ENCODE results near the gene MCM3AP.

The MCM3AP gene

DNA sequence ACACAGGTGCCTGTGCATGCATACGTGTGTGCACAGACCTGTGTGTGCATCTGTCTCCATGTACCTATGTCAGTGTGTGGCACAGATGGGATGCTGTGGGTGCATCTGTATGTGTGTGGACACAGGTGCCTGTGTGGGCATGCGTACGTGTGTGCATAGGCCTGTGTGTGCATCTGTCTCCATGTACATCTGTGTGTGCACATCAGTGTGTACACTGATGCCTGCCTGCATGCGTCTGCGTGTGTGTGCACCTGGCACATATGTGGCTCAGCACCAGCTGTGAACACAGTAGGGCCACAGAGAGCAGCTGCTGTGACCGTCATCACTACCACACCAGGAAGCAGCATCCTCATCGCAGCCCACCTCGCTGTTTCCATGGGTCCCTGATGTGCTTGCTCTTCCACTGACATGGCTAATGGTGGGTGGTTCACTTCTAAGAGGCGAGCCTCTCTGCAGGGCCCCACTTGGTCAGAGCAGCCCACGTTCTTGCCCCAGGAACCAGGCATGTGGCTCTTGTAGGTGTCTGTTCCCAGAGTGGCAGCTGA lies 91.5 kb downstream of the MCM3AP start:
- DNase-seq, result no peak
- Histone ChIP-seq H3K36me3 (ENCODE audit: control insufficient read depth, insufficient read depth, low read length) (peaks cover 26% of the 10 kb centered on the region), H3K4me1 (ENCODE audit: control insufficient read depth, insufficient read depth, low read length, poor library complexity, severe bottlenecking) (no peaks in the 10 kb centered on the region), H3K27me3 (replicated peaks; ENCODE audit: control insufficient read depth, insufficient read depth, low read length, poor library complexity, severe bottlenecking) (no peaks in the 10 kb centered on the region), H3K27ac (ENCODE audit: insufficient read depth, low read length, poor library complexity, severe bottlenecking) (no peak overlapping the region), H3K4me3 (ENCODE audit: insufficient read depth, low read depth, low read length, poor library complexity, severe bottlenecking) (no peak overlapping the region), H3K9me3 (ENCODE audit: control insufficient read depth, low read length) (no peaks in the 10 kb centered on the region)

GRCh38 chr21:46191686-46192575 lies 93.5 kb downstream of the MCM3AP start:
- DNase-seq, result no peak
- Histone ChIP-seq H3K4me1 (ENCODE audit: control insufficient read depth, insufficient read depth, low read length, poor library complexity, severe bottlenecking) (no peaks in the 10 kb centered on the region), H3K27ac (ENCODE audit: insufficient read depth, low read length, poor library complexity, severe bottlenecking) (no peak overlapping the region), H3K36me3 (ENCODE audit: control insufficient read depth, insufficient read depth, low read length) (peaks cover 26% of the 10 kb centered on the region), H3K9me3 (ENCODE audit: control insufficient read depth, low read length) (no peaks in the 10 kb centered on the region), H3K27me3 (replicated peaks; ENCODE audit: control insufficient read depth, insufficient read depth, low read length, poor library complexity, severe bottlenecking) (no peaks in the 10 kb centered on the region), H3K4me3 (ENCODE audit: insufficient read depth, low read depth, low read length, poor library complexity, severe bottlenecking) (no peak overlapping the region)

GRCh38 chr21:46191257-46191685 lies 94.1 kb downstream of the MCM3AP start:
- no peak for DNase-seq

GRCh38 chr21:46190491-46191131 lies 94.8 kb downstream of the MCM3AP start:
- no peaks in the 10 kb centered on the region for H3K27me3 ChIP-seq (replicated peaks; ENCODE audit: control insufficient read depth, insufficient read depth, low read length, poor library complexity, severe bottlenecking)
- DNase-seq, result no peak
- H3K27ac ChIP-seq (ENCODE audit: insufficient read depth, low read length, poor library complexity, severe bottlenecking), result no peak overlapping the region
- no peak overlapping the region for H3K4me3 ChIP-seq (ENCODE audit: insufficient read depth, low read depth, low read length, poor library complexity, severe bottlenecking)
- H3K36me3 ChIP-seq (ENCODE audit: control insufficient read depth, insufficient read depth, low read length), result peaks cover 22% of the 10 kb centered on the region
- H3K9me3 ChIP-seq (ENCODE audit: control insufficient read depth, low read length), result no peaks in the 10 kb centered on the region
- H3K4me1 ChIP-seq (ENCODE audit: control insufficient read depth, insufficient read depth, low read length, poor library complexity, severe bottlenecking), result no peaks in the 10 kb centered on the region

More at GRCh38 chr21:46191257-46191685, 94.1 kb downstream of the MCM3AP start:
- Histone ChIP-seq H3K4me1 (ENCODE audit: control insufficient read depth, insufficient read depth, low read length, poor library complexity, severe bottlenecking) (no peaks in the 10 kb centered on the region), H3K9me3 (ENCODE audit: control insufficient read depth, low read length) (no peaks in the 10 kb centered on the region), H3K27me3 (replicated peaks; ENCODE audit: control insufficient read depth, insufficient read depth, low read length, poor library complexity, severe bottlenecking) (no peaks in the 10 kb centered on the region), H3K36me3 (ENCODE audit: control insufficient read depth, insufficient read depth, low read length) (peaks cover 26% of the 10 kb centered on the region), H3K27ac (ENCODE audit: insufficient read depth, low read length, poor library complexity, severe bottlenecking) (no peak overlapping the region), H3K4me3 (ENCODE audit: insufficient read depth, low read depth, low read length, poor library complexity, severe bottlenecking) (no peak overlapping the region)

DNA sequence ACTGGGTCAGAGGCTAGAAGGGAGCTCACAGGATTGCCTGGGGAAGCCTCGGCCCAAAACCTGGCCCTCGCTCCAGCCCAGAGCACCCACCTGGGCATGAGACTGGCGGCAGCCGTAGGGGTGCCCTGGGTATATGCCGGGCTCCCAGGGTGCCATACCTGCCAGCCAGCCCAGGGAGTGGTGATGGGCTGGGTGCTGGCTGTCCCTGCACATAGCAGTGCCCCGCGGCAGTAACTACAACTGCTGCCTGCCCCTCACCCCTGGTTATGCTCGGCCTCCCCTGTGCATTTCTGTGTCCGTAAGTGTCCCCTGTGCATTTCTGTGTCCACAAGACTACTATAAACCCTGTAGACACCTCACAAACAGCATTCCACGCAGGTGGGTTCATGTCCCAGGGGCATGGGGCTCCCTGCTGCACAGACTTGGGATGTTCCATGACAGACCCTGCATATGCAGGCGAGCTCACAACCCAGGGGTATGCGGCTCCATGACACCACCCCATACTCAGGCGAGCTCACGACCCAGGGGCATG lies 95.4 kb downstream of the MCM3AP start:
- Histone ChIP-seq H3K27me3 (replicated peaks; ENCODE audit: control insufficient read depth, insufficient read depth, low read length, poor library complexity, severe bottlenecking) (no peaks in the 10 kb centered on the region), H3K36me3 (ENCODE audit: control insufficient read depth, insufficient read depth, low read length) (peaks cover 16% of the 10 kb centered on the region), H3K9me3 (ENCODE audit: control insufficient read depth, low read length) (no peaks in the 10 kb centered on the region), H3K4me1 (ENCODE audit: control insufficient read depth, insufficient read depth, low read length, poor library complexity, severe bottlenecking) (no peaks in the 10 kb centered on the region), H3K27ac (ENCODE audit: insufficient read depth, low read length, poor library complexity, severe bottlenecking) (no peak overlapping the region), H3K4me3 (ENCODE audit: insufficient read depth, low read depth, low read length, poor library complexity, severe bottlenecking) (no peak overlapping the region)
- DNase-seq, result no peak

GRCh38 chr21:46189213-46189958 lies 96.0 kb downstream of the MCM3AP start:
- no peaks in the 10 kb centered on the region for H3K9me3 ChIP-seq (ENCODE audit: control insufficient read depth, low read length)
- H3K27ac ChIP-seq (ENCODE audit: insufficient read depth, low read length, poor library complexity, severe bottlenecking), result no peak overlapping the region
- H3K4me3 ChIP-seq (ENCODE audit: insufficient read depth, low read depth, low read length, poor library complexity, severe bottlenecking), result no peak overlapping the region
- no peaks in the 10 kb centered on the region for H3K4me1 ChIP-seq (ENCODE audit: control insufficient read depth, insufficient read depth, low read length, poor library complexity, severe bottlenecking)
- no peak for DNase-seq
- no peaks in the 10 kb centered on the region for H3K27me3 ChIP-seq (replicated peaks; ENCODE audit: control insufficient read depth, insufficient read depth, low read length, poor library complexity, severe bottlenecking)
- peaks cover 11% of the 10 kb centered on the region for H3K36me3 ChIP-seq (ENCODE audit: control insufficient read depth, insufficient read depth, low read length)

- no peaks in the 10 kb centered on the region for H3K4me1 ChIP-seq (ENCODE audit: control insufficient read depth, insufficient read depth, low read length, poor library complexity, severe bottlenecking)
- H3K4me3 ChIP-seq (ENCODE audit: insufficient read depth, low read depth, low read length, poor library complexity, severe bottlenecking), result no peak overlapping the region
- no peaks in the 10 kb centered on the region for H3K27me3 ChIP-seq (replicated peaks; ENCODE audit: control insufficient read depth, insufficient read depth, low read length, poor library complexity, severe bottlenecking)
- DNase-seq, result no peak
- H3K9me3 ChIP-seq (ENCODE audit: control insufficient read depth, low read length), result no peaks in the 10 kb centered on the region
- peaks cover 3% of the 10 kb centered on the region for H3K36me3 ChIP-seq (ENCODE audit: control insufficient read depth, insufficient read depth, low read length)
- H3K27ac ChIP-seq (ENCODE audit: insufficient read depth, low read length, poor library complexity, severe bottlenecking), result no peak overlapping the region
Observed at GRCh38 chr21:46188226-46189212, 96.9 kb downstream of the MCM3AP start.

GRCh38 chr21:46187814-46188213 lies 97.6 kb downstream of the MCM3AP start:
- no peak for DNase-seq
- no peaks in the 10 kb centered on the region for H3K36me3 ChIP-seq (ENCODE audit: control insufficient read depth, insufficient read depth, low read length)
- no peaks in the 10 kb centered on the region for H3K9me3 ChIP-seq (ENCODE audit: control insufficient read depth, low read length)
- no peaks in the 10 kb centered on the region for H3K27me3 ChIP-seq (replicated peaks; ENCODE audit: control insufficient read depth, insufficient read depth, low read length, poor library complexity, severe bottlenecking)
- no peak overlapping the region for H3K4me3 ChIP-seq (ENCODE audit: insufficient read depth, low read depth, low read length, poor library complexity, severe bottlenecking)
- H3K4me1 ChIP-seq (ENCODE audit: control insufficient read depth, insufficient read depth, low read length, poor library complexity, severe bottlenecking), result no peaks in the 10 kb centered on the region
- no peak overlapping the region for H3K27ac ChIP-seq (ENCODE audit: insufficient read depth, low read length, poor library complexity, severe bottlenecking)

DNA sequence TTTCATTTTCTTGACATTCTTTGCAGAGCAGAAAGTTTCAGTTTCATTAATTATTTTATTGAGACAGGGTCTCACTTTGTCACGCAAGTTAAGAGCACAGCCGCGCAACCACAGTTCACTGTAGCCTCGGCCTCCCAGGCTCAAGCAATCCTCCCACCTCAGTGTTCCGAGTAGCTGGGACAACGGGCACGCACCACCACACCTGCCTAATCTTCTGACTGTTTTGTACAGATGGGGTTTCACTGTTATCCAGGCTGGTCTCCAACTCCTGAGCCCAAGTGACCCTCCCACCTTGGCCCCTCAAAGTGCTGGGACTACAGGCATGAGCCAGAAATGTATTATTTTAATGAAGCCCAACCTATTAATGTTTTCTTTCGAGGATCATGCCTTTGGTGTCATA lies 98.2 kb downstream of the MCM3AP start:
- H3K4me1 ChIP-seq (ENCODE audit: control insufficient read depth, insufficient read depth, low read length, poor library complexity, severe bottlenecking), result no peaks in the 10 kb centered on the region
- H3K27ac ChIP-seq (ENCODE audit: insufficient read depth, low read length, poor library complexity, severe bottlenecking), result no peak overlapping the region
- H3K27me3 ChIP-seq (replicated peaks; ENCODE audit: control insufficient read depth, insufficient read depth, low read length, poor library complexity, severe bottlenecking), result no peaks in the 10 kb centered on the region
- H3K9me3 ChIP-seq (ENCODE audit: control insufficient read depth, low read length), result no peaks in the 10 kb centered on the region
- no peak for DNase-seq
- H3K36me3 ChIP-seq (ENCODE audit: control insufficient read depth, insufficient read depth, low read length), result no peaks in the 10 kb centered on the region
- no peak overlapping the region for H3K4me3 ChIP-seq (ENCODE audit: insufficient read depth, low read depth, low read length, poor library complexity, severe bottlenecking)

Measured in effector memory CD4-positive, alpha-beta T cell (primary cell).